SK-N-SH treated with all-trans-retinoic acid at 6 μM for 48 hours (cell line): ENCODE results near the gene GLYATL2.

Source experiments
- ATAC-seq: fragments of 200-7000 bp; cut with Tn5 transposase; 3 replicates; pipeline ENCODE4 v1.9.1; 2020; ENCODE audit warnings: mild to moderate bottlenecking, moderate library complexity
- ARNTL ChIP-seq: fragments of 450-650 bp; formaldehyde crosslinking; IDR thresholded peaks from 2 replicates; pipeline ENCODE4 v1.5.0; 2020; ENCODE audit warnings: low read depth, mild to moderate bottlenecking, moderate library complexity, borderline replicate concordance
- BACH2 ChIP-seq: fragments of 250-450 bp; sonication (Bioruptor Pico); IDR thresholded peaks from 2 replicates; pipeline ENCODE4 v1.9.0; 2021; ENCODE audit warnings: mild to moderate bottlenecking, borderline replicate concordance
- CREB5 ChIP-seq: fragments of 250-450 bp; sonication (Bioruptor Pico); IDR thresholded peaks from 2 replicates; pipeline ENCODE4 v1.5.1; 2020; ENCODE audit warnings: low read depth, mild to moderate bottlenecking, moderate library complexity
- CSRNP3 ChIP-seq: fragments of 250-450 bp; sonication (Bioruptor Pico); IDR thresholded peaks from 2 replicates; pipeline ENCODE4 v1.5.1; 2021; ENCODE audit warnings: mild to moderate bottlenecking, moderate library complexity
- ESRRG ChIP-seq: fragments of 250-450 bp; sonication (Bioruptor Pico); IDR thresholded peaks from 2 replicates; pipeline ENCODE4 v1.6.1; 2021; ENCODE audit warnings: mild to moderate bottlenecking
- GLIS3 ChIP-seq: fragments of 250-450 bp; sonication (Bioruptor Pico); IDR thresholded peaks from 2 replicates; pipeline ENCODE4 v1.5.0; 2020; ENCODE audit warnings: mild to moderate bottlenecking, moderate library complexity
- ISL1 ChIP-seq: fragments of 250-450 bp; sonication (Bioruptor Pico); IDR thresholded peaks from 2 replicates; pipeline ENCODE4 v2.1.2; 2022; ENCODE audit warnings: mild to moderate bottlenecking, moderate library complexity
- OSR1 ChIP-seq: fragments of 250-450 bp; sonication (Bioruptor Pico); IDR thresholded peaks from 2 replicates; pipeline ENCODE4 v1.8.0; 2022; ENCODE audit warnings: moderate library complexity, mild to moderate bottlenecking, inconsistent platforms
- PATZ1 ChIP-seq: fragments of 250-450 bp; sonication (Bioruptor Pico); IDR thresholded peaks from 2 replicates; pipeline ENCODE4 v1.8.0; 2020; ENCODE audit warnings: mild to moderate bottlenecking, moderate library complexity, borderline replicate concordance
- POU6F1 ChIP-seq: fragments of 250-450 bp; sonication (Bioruptor Pico); IDR thresholded peaks from 2 replicates; pipeline ENCODE4 v1.8.0; 2021; ENCODE audit warnings: low read depth, mild to moderate bottlenecking, moderate library complexity, borderline replicate concordance
- TCF4 ChIP-seq: fragments of 250-450 bp; sonication (Bioruptor Pico); IDR thresholded peaks from 2 replicates; pipeline ENCODE4 v1.8.0; 2021; ENCODE audit warnings: mild to moderate bottlenecking, moderate library complexity, borderline replicate concordance
- TSHZ2 ChIP-seq: fragments of 250-450 bp; sonication (Bioruptor Pico); IDR thresholded peaks from 2 replicates; pipeline ENCODE4 v1.5.0; 2020; ENCODE audit warnings: mild to moderate bottlenecking, moderate library complexity
- ZC3H10 ChIP-seq: fragments of 250-450 bp; sonication (Bioruptor Pico); IDR thresholded peaks from 2 replicates; pipeline ENCODE4 v1.5.1; 2021; ENCODE audit warnings: mild to moderate bottlenecking, moderate library complexity
- ZFP3 ChIP-seq: fragments of 250-450 bp; sonication (Bioruptor Pico); IDR thresholded peaks from 2 replicates; pipeline ENCODE4 v1.5.0; 2020; ENCODE audit warnings: mild to moderate bottlenecking, moderate library complexity
- ZFP30 ChIP-seq: fragments of 450-650 bp; formaldehyde crosslinking; IDR thresholded peaks from 2 replicates; pipeline ENCODE4 v1.5.0; 2022; ENCODE audit warnings: mild to moderate bottlenecking, moderate library complexity
- ZNF8 ChIP-seq: fragments of 450-650 bp; formaldehyde crosslinking; IDR thresholded peaks from 2 replicates; pipeline ENCODE4 v1.5.0; 2020; ENCODE audit warnings: mild to moderate bottlenecking, moderate library complexity

Gene GLYATL2

GRCh38 chr11:58880625-58881024 is 36.1 kb upstream of the GLYATL2 start:
- TF ChIP-seq BACH2 (CRISPR knock-in tag) (no peak), TSHZ2 (CRISPR knock-in tag) (no peak), ZFP30 (CRISPR knock-in tag) (no peak), ARNTL (no peak), CSRNP3 (CRISPR knock-in tag) (no peak), TCF4 (no peak), ESRRG (CRISPR knock-in tag) (no peak), POU6F1 (CRISPR knock-in tag) (no peak), ZC3H10 (CRISPR knock-in tag) (no peak), ZFP3 (CRISPR knock-in tag) (no peak), PATZ1 (CRISPR knock-in tag) (no peak), ZNF8 (CRISPR knock-in tag) (no peak), GLIS3 (CRISPR knock-in tag) (no peak)
- ATAC-seq = no peak

GRCh38 chr11:58880166-58880565 is 35.7 kb upstream of the GLYATL2 start:
- TF ChIP-seq ISL1 (CRISPR knock-in tag) (no peak), ZFP30 (CRISPR knock-in tag) (no peak), ZFP3 (CRISPR knock-in tag) (no peak)
- no peak for ATAC-seq

GRCh38 chr11:58867556-58867955 is 23.1 kb upstream of the GLYATL2 start:
- ATAC-seq = no peak
- TF ChIP-seq TCF4 = no peak
- no peak for TF ChIP-seq OSR1 (CRISPR knock-in tag)
- no peak for TF ChIP-seq ZNF8 (CRISPR knock-in tag)
- TF ChIP-seq TSHZ2 (CRISPR knock-in tag) = no peak
- TF ChIP-seq ARNTL = no peak
- TF ChIP-seq ZC3H10 (CRISPR knock-in tag) = no peak
- TF ChIP-seq ZFP30 (CRISPR knock-in tag) = no peak
- TF ChIP-seq ISL1 (CRISPR knock-in tag) = no peak
- no peak for TF ChIP-seq CREB5 (CRISPR knock-in tag)
